SK-N-SH (cell line): ENCODE results near the gene GALNT18.

ENCODE experiments used
- CTCF ChIP-seq: fragments of 200-600 bp; sonication (generic); IDR thresholded peaks from 2 replicates; pipeline ENCODE4 v1.6.1; 2017; ENCODE audit warnings: antibody characterized with exemption, mild to moderate bottlenecking, moderate library complexity
- FOSL2 ChIP-seq: IDR thresholded peaks from 2 replicates; pipeline ENCODE4 v1.4.0; 2012; ENCODE audit warnings: low read depth, mild to moderate bottlenecking, moderate library complexity, borderline replicate concordance
- MXI1 ChIP-seq: IDR thresholded peaks from 2 replicates; pipeline ENCODE4 v1.6.1; 2012; ENCODE audit warnings: mild to moderate bottlenecking, low read depth, low read length, improper control_type of control experiment
- POLR2AphosphoS5 ChIP-seq: IDR thresholded peaks from 2 replicates; pipeline ENCODE4 v1.6.1; 2012; ENCODE audit warnings: low read depth, low read length
- RAD21 ChIP-seq: IDR thresholded peaks from 2 replicates; pipeline ENCODE4 v1.6.1; 2012; ENCODE audit warnings: mild to moderate bottlenecking, low read length
- RCOR1 ChIP-seq: fragments of 150-350 bp; IDR thresholded peaks from 2 replicates; pipeline ENCODE4 v1.6.1; 2017; ENCODE audit warnings: antibody characterized with exemption, low read length
- SMC3 ChIP-seq: IDR thresholded peaks from 2 replicates; pipeline ENCODE4 v1.6.1; 2012; ENCODE audit warnings: low read depth, low read length, improper control_type of control experiment
- ZBTB33 ChIP-seq: IDR thresholded peaks from 2 replicates; pipeline ENCODE4 v1.4.0; 2012; ENCODE audit warnings: low read depth, borderline replicate concordance
- TF ChIP-seq, protein P1 (sequence below): IDR thresholded peaks from 2 replicates; pipeline ENCODE4 v1.4.0; 2012; ENCODE audit warnings: low read depth

DNA sequence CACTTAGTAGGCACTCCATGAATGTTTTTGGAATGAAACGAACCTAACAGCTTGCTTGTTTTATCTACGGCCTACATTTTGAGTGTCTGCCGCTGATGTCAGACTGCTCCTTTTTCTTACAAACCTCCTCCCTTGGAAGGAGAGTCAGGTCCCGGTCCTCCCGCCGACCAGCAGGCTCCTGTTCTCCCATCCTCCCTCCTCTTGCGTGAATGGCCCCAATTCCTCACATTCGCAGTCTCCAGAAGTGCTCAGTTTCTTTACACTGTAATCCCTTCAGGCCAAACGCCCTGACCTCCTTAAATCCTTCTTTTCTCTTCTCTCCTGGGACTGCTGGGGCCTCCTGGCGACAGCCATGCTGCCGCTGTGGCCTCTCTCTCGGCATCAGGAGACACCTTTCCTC lies 186.2 kb downstream of the GALNT18 start:
- TF ChIP-seq CTCF (no peak), POLR2AphosphoS5 (no peak), ZBTB33 (no peak), RAD21 (no peak), MXI1 (no peak), RCOR1 (no peak), SMC3 (no peak), FOSL2 (no peak)
- TF ChIP-seq, protein P1, sequence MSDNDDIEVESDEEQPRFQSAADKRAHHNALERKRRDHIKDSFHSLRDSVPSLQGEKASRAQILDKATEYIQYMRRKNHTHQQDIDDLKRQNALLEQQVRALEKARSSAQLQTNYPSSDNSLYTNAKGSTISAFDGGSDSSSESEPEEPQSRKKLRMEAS = no peak
